K562 (cell line): ENCODE data around the gene APP. TPM values are rescaled to one million over a fixed set of nuclear protein-coding genes. Genes with fewer than 3 reads are reported as not detected.

Experiments
- ATAC-seq: fragments of 200-7000 bp; cut with Tn5 transposase; 3 replicates; pipeline ENCODE4 v1.9.1; 2020; ENCODE audit warnings: moderate library complexity
- BruUV-seq: library from RNA; stranded (reverse); fragments of 400-500 nt; replicated peaks from 2 replicates; lab custom pipeline; 2021; lab: Mats Ljungman, UMichigan
- CTCF ChIA-PET: fragments of 300-600 bp; formaldehyde crosslinking; extraction: SDS; loops from one replicate; lab custom pipeline; 2021; ENCODE audit warnings: low intra/inter-chr PET ratio; lab: Yijun Ruan, JAX
- POLR2A ChIA-PET: fragments of 300-600, 350-650 bp; sonication (Branson Sonifier 250); formaldehyde crosslinking; extraction: SDS; loops from one replicate; lab custom pipeline; 2021; ENCODE audit warnings: antibody characterized with exemption, inconsistent platforms; lab: Yijun Ruan, JAX
- DNase-seq, 4 experiments: peaks; one replicate each; pipeline versions ENCODE4 v3.0.0 to v3.0.0-alpha.2; 2011 to 2018; ENCODE audit warnings: low spot score in 3 of 4, mixed read lengths in 3 of 4; ENCODE audit errors: extremely low read depth in 1 of 4
- FAIRE-seq: peaks from 2 replicates; lab custom pipeline; 2011; peaks lifted over from hg19 to GRCh38; lab: Jason Lieb, UNC
- H2AFZ ChIP-seq: 2 replicates; pipeline ENCODE4 v1.6.0; 2011; ENCODE audit warnings: low read depth, low read length, control low read depth, inconsistent platforms
- H3K27ac ChIP-seq: fragments of 200-600 bp; 3 replicates; pipeline ENCODE4 v1.8.0; 2011; ENCODE audit warnings: low read depth, mild to moderate bottlenecking, control low read depth, inconsistent platforms, low read length, moderate library complexity, mixed read lengths; ENCODE audit errors: extremely low read depth
- H3K27me3 ChIP-seq, 2 experiments: fragments of 300-600 bp in 1 of 2; 2 replicates in 1 of 2; 3 replicates in 1 of 2; pipeline versions ENCODE4 v1.6.0 to v1.8.0; 2011; ENCODE audit warnings: inconsistent platforms in 2 of 2, low read length in 2 of 2, mild to moderate bottlenecking in 1 of 2, mixed read lengths in 1 of 2, moderate library complexity in 1 of 2; ENCODE audit not compliant: control insufficient read depth in 2 of 2, insufficient read depth in 2 of 2
- H3K36me3 ChIP-seq: fragments of 300-600 bp; 3 replicates; pipeline ENCODE4 v1.8.0; 2011; ENCODE audit warnings: mild to moderate bottlenecking, low read length, inconsistent platforms; ENCODE audit not compliant: control insufficient read depth, insufficient read depth
- H3K4me1 ChIP-seq, 2 experiments: fragments of 200-600 bp in 1 of 2; replicated peaks in 1 of 2; 2 replicates in 1 of 2; 3 replicates in 1 of 2; pipeline versions ENCODE4 v1.5.1 to v1.8.0; 2011; ENCODE audit warnings: inconsistent platforms in 2 of 2, low read length in 2 of 2, mild to moderate bottlenecking in 1 of 2, mixed read lengths in 1 of 2, moderate library complexity in 1 of 2; ENCODE audit not compliant: control insufficient read depth in 2 of 2, insufficient read depth in 2 of 2
- H3K4me2 ChIP-seq: 2 replicates; pipeline ENCODE4 v1.6.1; 2011; ENCODE audit warnings: low read length, control low read depth, inconsistent platforms, mixed read lengths; ENCODE audit not compliant: insufficient read depth
- H3K4me3 ChIP-seq: fragments of 200-600 bp; sonication (generic), shearing (Covaris generic); 2 replicates; pipeline ENCODE4 v1.5.1; 2016; ENCODE audit warnings: control low read depth, inconsistent platforms
- H3K79me2 ChIP-seq: fragments of 200-600 bp; 3 replicates; pipeline ENCODE4 v1.8.0; 2011; ENCODE audit warnings: low read length, inconsistent platforms; ENCODE audit not compliant: control insufficient read depth, insufficient read depth
- H3K9ac ChIP-seq, 2 experiments: 2 replicates each; pipeline versions ENCODE4 v1.6.0 to v1.6.1; 2011; ENCODE audit warnings: low read depth in 2 of 2, low read length in 2 of 2, control low read depth in 1 of 2, inconsistent platforms in 1 of 2, mild to moderate bottlenecking in 1 of 2, mixed read lengths in 1 of 2; ENCODE audit not compliant: insufficient read depth in 1 of 2
- H3K9me1 ChIP-seq: one replicate; pipeline ENCODE4 v1.6.0; 2011; ENCODE audit warnings: inconsistent platforms, mild to moderate bottlenecking, low read length, moderate library complexity; ENCODE audit not compliant: control insufficient read depth, insufficient read depth
- H3K9me3 ChIP-seq: replicated peaks from 2 replicates; pipeline ENCODE4 v1.5.1; 2011; ENCODE audit warnings: low read depth, low read length, inconsistent platforms; ENCODE audit not compliant: control insufficient read depth, insufficient read depth
- H4K20me1 ChIP-seq: replicated peaks from 2 replicates; pipeline ENCODE4 v1.6.1; 2011; ENCODE audit warnings: low read length, inconsistent platforms, mixed read lengths; ENCODE audit not compliant: control insufficient read depth, insufficient read depth
- DDX20 ChIP-seq: fragments of 450-650 bp; IDR thresholded peaks from 2 replicates; pipeline ENCODE4 v1.6.1; 2016; ENCODE audit warnings: missing genetic modification characterization, low read depth, mild to moderate bottlenecking, missing compliant biosample characterization, moderate library complexity
- FOXO4 ChIP-seq: fragments of 450-650 bp; formaldehyde crosslinking; IDR thresholded peaks from 2 replicates; pipeline ENCODE4 v1.4.0; 2020; ENCODE audit warnings: mild to moderate bottlenecking, moderate library complexity
- LEF1 ChIP-seq: fragments of 450-650 bp; IDR thresholded peaks from 2 replicates; pipeline ENCODE4 v1.6.1; 2016; ENCODE audit warnings: mild to moderate bottlenecking
- MYNN ChIP-seq, 2 experiments: sonication (generic); formaldehyde crosslinking in 1 of 2; IDR thresholded peaks; 2 replicates each; pipeline versions ENCODE4 v1.5.0 to v1.6.1; 2016 to 2020; ENCODE audit warnings: antibody characterized with exemption in 1 of 2, missing genetic modification reagents in 1 of 2
- RBFOX2 ChIP-seq: fragments of 200-400 bp; formaldehyde crosslinking; IDR thresholded peaks from 2 replicates; pipeline ENCODE4 v1.6.1; 2017; ENCODE audit warnings: low read depth, mild to moderate bottlenecking, low read length, moderate library complexity
- TCF7L2 ChIP-seq: fragments of 150-350 bp; IDR thresholded peaks from 2 replicates; pipeline ENCODE4 v1.6.1; 2016; ENCODE audit warnings: low read depth, mild to moderate bottlenecking, low read length, moderate library complexity
- WGBS: fragments of 100-300 bp; shearing (Covaris generic); methylation state at CpG from one replicate; pipeline ENCODE4 v1.1.6; 2016; ENCODE audit warnings: low coverage, mixed read lengths; ENCODE audit not compliant: insufficient coverage; ENCODE audit errors: missing lambda C conversion rate; 5-methylcytosine and 5-hydroxymethylcytosine counted together
- in situ Hi-C: fragments of 300-500 bp; cut with MboI; formaldehyde crosslinking; loops from 4 replicates; pipeline ENCODE4 v1.15.0; 2018; ENCODE audit warnings: inconsistent platforms, mixed read lengths
- intact Hi-C: fragments of 100-400 bp; cut with micrococcal nuclease; formaldehyde crosslinking; loops from 2 replicates; pipeline ENCODE4 v1.14.2; 2022
- polyA plus RNA-seq, 8 experiments: library from polyadenylated mRNA; depleted of rRNA in 4 of 8; stranded (reverse) in 5 of 8; unstranded in 3 of 8; fragments of >200 nt; fragmentation: Nextera tagmentation in 2 of 8; fragmentation: Illumina TruSeq in 1 of 8; extraction: Ambion mirVana in 2 of 8; extraction: Trizol in 1 of 8; gene quantifications; 2 replicates each; pipeline versions ENCODE4 v1.2.1 to v1.2.3, GENCODE V29; 2011 to 2014; ENCODE audit warnings: inconsistent platforms in 1 of 8, missing spikeins in 1 of 8
- total RNA-seq, 7 experiments: library from RNA; depleted of rRNA in 6 of 7; stranded (reverse); fragments of >200 nt in 6 of 7; fragmentation: Illumina TruSeq in 2 of 7; extraction: Trizol in 2 of 7; gene quantifications; 2 replicates each; pipeline versions ENCODE4 v1.2.1 to v1.2.3, GENCODE V29; 2011 to 2021; ENCODE audit warnings: low replicate concordance in 1 of 7

The APP gene
- total and polyA plus RNA-seq, 9 of the 15 experiments (the other 6 are each of a cell fraction or from before 2014, with no cell fraction given): 0.01 to 1.5 (median 0.16) TPM; not detected in 5

GRCh38 chr21:26118938-26119540 lies 51.5 kb downstream of the APP start:
- no peaks in the 10 kb centered on the region for H3K79me2 ChIP-seq
- no peak overlapping the region for H3K4me3 ChIP-seq
- no peaks in the 10 kb centered on the region for H4K20me1 ChIP-seq
- H3K27ac ChIP-seq: no peak overlapping the region
- FAIRE-seq (no peak), ATAC-seq (no peak), DNase-seq (no peak)
- no peak overlapping the region for H2AFZ ChIP-seq
- in situ Hi-C loops (no loop called here), intact Hi-C loops (no loop called here)
- TF ChIP-seq LEF1: no peak
- TF ChIP-seq DDX20 (tag): no peak
- TF ChIP-seq FOXO4: no peak
- TF ChIP-seq RBFOX2: no peak
- TF ChIP-seq TCF7L2: no peak
- TF ChIP-seq MYNN (IDR thresholded peaks at IDR 0.05): no peak
- TF ChIP-seq MYNN (CRISPR knock-in tag; IDR thresholded peaks at IDR 0.05): no peak
- ChIA-PET CTCF (no interaction called here), POLR2A (no interaction called here)
- H3K4me1 ChIP-seq: no peaks in the 10 kb centered on the region
- no peaks in the 10 kb centered on the region for H3K9me3 ChIP-seq
- no peak overlapping the region for H3K9ac ChIP-seq
- H3K36me3 ChIP-seq: no peaks in the 10 kb centered on the region
- BruUV-seq: no TSS peak
- H3K9me1 ChIP-seq: no peaks in the 10 kb centered on the region
- H3K27me3 ChIP-seq: no peaks in the 10 kb centered on the region
- 0% methylated on average over 2 of the region's 2 CpGs for WGBS
- H3K4me2 ChIP-seq: no peak overlapping the region
